Mammary microvascular endothelial cell (primary cell): Measurements from ENCODE around the gene IGF1R. TPM values are rescaled to one million over a fixed set of nuclear protein-coding genes. Genes with fewer than 3 reads are reported as not detected.

Source experiments
- total RNA-seq: library from RNA; depleted of rRNA; stranded (reverse); fragments of >200 nt; gene quantifications from 2 replicates; pipeline ENCODE4 v1.2.3, GENCODE V29; 2015

The IGF1R gene
- 11.9 and 15.8 TPM in 2 replicates for total RNA-seq

DNA sequence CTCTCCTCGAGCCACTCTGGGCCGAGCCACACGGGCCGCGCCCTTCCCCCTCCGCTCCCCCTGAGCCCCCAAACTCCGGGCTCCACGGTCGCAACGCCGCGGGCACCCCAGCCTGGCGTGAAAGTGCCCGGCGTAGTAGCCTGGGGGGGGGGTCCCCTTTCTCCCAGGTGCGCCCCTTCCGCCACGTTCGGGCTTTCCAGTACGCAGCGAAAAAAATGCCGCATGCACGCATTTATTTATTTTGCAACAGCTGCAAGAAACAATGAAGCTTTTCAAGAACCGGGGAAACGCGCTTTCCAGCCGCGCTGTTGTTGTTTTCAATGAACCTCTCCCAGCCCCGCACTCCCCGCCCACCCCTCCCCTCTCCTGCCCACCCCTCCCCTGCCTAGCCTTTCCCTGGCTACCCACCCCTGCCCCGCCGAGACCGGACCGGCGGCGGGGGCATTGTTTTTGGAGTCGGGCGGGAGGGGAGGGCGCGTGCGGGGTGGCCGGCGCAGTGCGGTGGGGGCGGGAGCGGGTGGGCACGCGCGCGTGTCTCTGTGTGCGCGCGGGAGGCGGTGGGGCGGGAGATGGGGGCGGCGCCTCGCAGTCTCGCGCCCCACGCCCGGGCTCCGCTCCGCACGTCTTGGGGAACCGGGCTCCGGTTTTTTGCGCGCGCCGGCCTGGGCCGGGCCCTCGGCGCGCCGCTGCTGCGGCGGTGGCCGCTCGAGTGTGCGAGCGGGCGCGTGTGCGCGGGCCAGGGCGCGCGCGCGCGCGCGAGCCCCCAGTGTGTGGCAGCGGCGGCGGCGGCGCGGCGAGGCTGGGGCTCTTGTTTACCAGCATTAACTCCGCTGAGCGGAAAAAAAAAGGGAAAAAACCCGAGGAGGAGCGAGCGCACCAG is at the start of gene IGF1R:
Gene IGF1R, plus strand, starts transcription at position 766 of the 880 bp plus-strand sequence. CDS start 1,043 bp downstream, outside the sequence.

